SK-N-SH treated with all-trans-retinoic acid at 6 μM for 48 hours (cell line): ENCODE data around the gene GATM.

Experiments used
- ATAC-seq: fragments of 200-7000 bp; cut with Tn5 transposase; 3 replicates; pipeline ENCODE4 v1.9.1; 2020; ENCODE audit warnings: mild to moderate bottlenecking, moderate library complexity
- ARNTL ChIP-seq: fragments of 450-650 bp; formaldehyde crosslinking; IDR thresholded peaks from 2 replicates; pipeline ENCODE4 v1.5.0; 2020; ENCODE audit warnings: low read depth, mild to moderate bottlenecking, moderate library complexity, borderline replicate concordance
- CREB5 ChIP-seq: fragments of 250-450 bp; sonication (Bioruptor Pico); IDR thresholded peaks from 2 replicates; pipeline ENCODE4 v1.5.1; 2020; ENCODE audit warnings: low read depth, mild to moderate bottlenecking, moderate library complexity
- CSRNP3 ChIP-seq: fragments of 250-450 bp; sonication (Bioruptor Pico); IDR thresholded peaks from 2 replicates; pipeline ENCODE4 v1.5.1; 2021; ENCODE audit warnings: mild to moderate bottlenecking, moderate library complexity
- ESRRG ChIP-seq: fragments of 250-450 bp; sonication (Bioruptor Pico); IDR thresholded peaks from 2 replicates; pipeline ENCODE4 v1.6.1; 2021; ENCODE audit warnings: mild to moderate bottlenecking
- GLIS3 ChIP-seq: fragments of 250-450 bp; sonication (Bioruptor Pico); IDR thresholded peaks from 2 replicates; pipeline ENCODE4 v1.5.0; 2020; ENCODE audit warnings: mild to moderate bottlenecking, moderate library complexity
- ISL1 ChIP-seq: fragments of 250-450 bp; sonication (Bioruptor Pico); IDR thresholded peaks from 2 replicates; pipeline ENCODE4 v2.1.2; 2022; ENCODE audit warnings: mild to moderate bottlenecking, moderate library complexity
- OSR1 ChIP-seq: fragments of 250-450 bp; sonication (Bioruptor Pico); IDR thresholded peaks from 2 replicates; pipeline ENCODE4 v1.8.0; 2022; ENCODE audit warnings: moderate library complexity, mild to moderate bottlenecking, inconsistent platforms
- PATZ1 ChIP-seq: fragments of 250-450 bp; sonication (Bioruptor Pico); IDR thresholded peaks from 2 replicates; pipeline ENCODE4 v1.8.0; 2020; ENCODE audit warnings: mild to moderate bottlenecking, moderate library complexity, borderline replicate concordance
- PPARA ChIP-seq: fragments of 250-450 bp; sonication (Bioruptor Pico); IDR thresholded peaks from 2 replicates; pipeline ENCODE4 v1.5.0; 2020; ENCODE audit warnings: mild to moderate bottlenecking, borderline replicate concordance
- RARB ChIP-seq: fragments of 250-450 bp; sonication (Bioruptor Pico); IDR thresholded peaks from 2 replicates; pipeline ENCODE4 v1.8.0; 2021; ENCODE audit warnings: mild to moderate bottlenecking, moderate library complexity
- TCF4 ChIP-seq: fragments of 250-450 bp; sonication (Bioruptor Pico); IDR thresholded peaks from 2 replicates; pipeline ENCODE4 v1.8.0; 2021; ENCODE audit warnings: mild to moderate bottlenecking, moderate library complexity, borderline replicate concordance
- TOX ChIP-seq: fragments of 250-450 bp; sonication (Bioruptor Pico); IDR thresholded peaks from 2 replicates; pipeline ENCODE4 v1.8.0; 2021; ENCODE audit warnings: mild to moderate bottlenecking, moderate library complexity, borderline replicate concordance
- TSHZ2 ChIP-seq: fragments of 250-450 bp; sonication (Bioruptor Pico); IDR thresholded peaks from 2 replicates; pipeline ENCODE4 v1.5.0; 2020; ENCODE audit warnings: mild to moderate bottlenecking, moderate library complexity
- ZC3H10 ChIP-seq: fragments of 250-450 bp; sonication (Bioruptor Pico); IDR thresholded peaks from 2 replicates; pipeline ENCODE4 v1.5.1; 2021; ENCODE audit warnings: mild to moderate bottlenecking, moderate library complexity
- ZFP3 ChIP-seq: fragments of 250-450 bp; sonication (Bioruptor Pico); IDR thresholded peaks from 2 replicates; pipeline ENCODE4 v1.5.0; 2020; ENCODE audit warnings: mild to moderate bottlenecking, moderate library complexity
- ZFP30 ChIP-seq: fragments of 450-650 bp; formaldehyde crosslinking; IDR thresholded peaks from 2 replicates; pipeline ENCODE4 v1.5.0; 2022; ENCODE audit warnings: mild to moderate bottlenecking, moderate library complexity
- ZNF70 ChIP-seq: fragments of 450-650 bp; formaldehyde crosslinking; IDR thresholded peaks from 2 replicates; pipeline ENCODE4 v1.5.0; 2020; ENCODE audit warnings: mild to moderate bottlenecking, moderate library complexity
- ZNF8 ChIP-seq: fragments of 450-650 bp; formaldehyde crosslinking; IDR thresholded peaks from 2 replicates; pipeline ENCODE4 v1.5.0; 2020; ENCODE audit warnings: mild to moderate bottlenecking, moderate library complexity

The GATM gene

GRCh38 chr15:45355860-45356259 lies 22.5 kb downstream of the GATM start:
- ATAC-seq = no peak
- TF ChIP-seq CREB5 (CRISPR knock-in tag) = no peak
- no peak for TF ChIP-seq TOX
- no peak for TF ChIP-seq PPARA (CRISPR knock-in tag)
- TF ChIP-seq GLIS3 = no peak
- no peak for TF ChIP-seq ZFP30 (CRISPR knock-in tag)
- no peak for TF ChIP-seq ESRRG (CRISPR knock-in tag)
- no peak for TF ChIP-seq TSHZ2 (CRISPR knock-in tag)
- TF ChIP-seq ZFP3 (CRISPR knock-in tag) = no peak
- TF ChIP-seq ZNF8 = no peak
- TF ChIP-seq, all 23 proteins: peak for 0

GRCh38 chr15:45354711-45355110 lies 23.6 kb downstream of the GATM start:
- TF ChIP-seq RARB = no peak
- TF ChIP-seq TOX = no peak
- TF ChIP-seq CREB5 (CRISPR knock-in tag) = no peak
- TF ChIP-seq ZNF8 = no peak
- no peak for TF ChIP-seq CSRNP3 (CRISPR knock-in tag)
- no peak for TF ChIP-seq ZC3H10
- TF ChIP-seq OSR1 (CRISPR knock-in tag) = no peak
- no peak for TF ChIP-seq PATZ1 (CRISPR knock-in tag)
- TF ChIP-seq TSHZ2 (CRISPR knock-in tag) = no peak
- TF ChIP-seq, all 23 proteins: peak for 0
- ATAC-seq = no peak

GRCh38 chr15:45351227-45351626 lies 27.1 kb downstream of the GATM start:
- ATAC-seq = no peak
- TF ChIP-seq TSHZ2 (CRISPR knock-in tag) (no peak), ESRRG (CRISPR knock-in tag) (no peak), RARB (no peak), ZFP3 (CRISPR knock-in tag) (no peak), CREB5 (CRISPR knock-in tag) (no peak), GLIS3 (no peak), CSRNP3 (CRISPR knock-in tag) (no peak), TCF4 (CRISPR knock-in tag) (no peak), ZFP30 (CRISPR knock-in tag) (no peak), ZNF70 (CRISPR knock-in tag) (no peak), TOX (no peak), ISL1 (CRISPR knock-in tag) (no peak), PPARA (CRISPR knock-in tag) (no peak), ARNTL (CRISPR knock-in tag) (no peak), ZNF8 (no peak)
